ENCODE data around the gene IFNA16.
"Not testable (repeated sequence)": the region's sequence is repeated elsewhere in the genome, so short reads cannot be mapped to it uniquely, and the experiment has no call there.

Gene IFNA16

DNA sequence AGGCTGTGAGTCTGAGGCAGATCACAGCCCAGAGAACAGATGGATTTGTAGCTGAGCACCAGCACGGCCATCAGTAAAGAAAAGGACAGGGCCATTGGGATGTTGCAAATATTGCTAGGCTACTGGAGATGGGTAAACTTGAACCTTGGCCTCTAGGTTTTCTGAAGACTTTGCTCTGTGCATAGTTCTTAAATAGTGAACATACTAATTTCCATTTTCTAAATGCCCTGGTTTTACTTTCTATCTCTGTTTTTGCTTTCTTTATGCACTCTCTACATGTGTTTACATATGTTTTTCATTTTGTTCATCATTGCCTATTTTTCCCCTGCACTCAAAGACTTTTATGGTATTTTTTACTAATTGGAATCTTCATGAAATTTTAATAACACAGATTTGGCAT lies at the start of gene IFNA16:
Gene IFNA16, minus strand, starts transcription at position 101 of the 400 bp plus-strand sequence. Its CDS starts 6 bp downstream, at position 95.
- not testable (repeated sequence) for DNase-seq (ENCODE audit: low read depth)

DNA sequence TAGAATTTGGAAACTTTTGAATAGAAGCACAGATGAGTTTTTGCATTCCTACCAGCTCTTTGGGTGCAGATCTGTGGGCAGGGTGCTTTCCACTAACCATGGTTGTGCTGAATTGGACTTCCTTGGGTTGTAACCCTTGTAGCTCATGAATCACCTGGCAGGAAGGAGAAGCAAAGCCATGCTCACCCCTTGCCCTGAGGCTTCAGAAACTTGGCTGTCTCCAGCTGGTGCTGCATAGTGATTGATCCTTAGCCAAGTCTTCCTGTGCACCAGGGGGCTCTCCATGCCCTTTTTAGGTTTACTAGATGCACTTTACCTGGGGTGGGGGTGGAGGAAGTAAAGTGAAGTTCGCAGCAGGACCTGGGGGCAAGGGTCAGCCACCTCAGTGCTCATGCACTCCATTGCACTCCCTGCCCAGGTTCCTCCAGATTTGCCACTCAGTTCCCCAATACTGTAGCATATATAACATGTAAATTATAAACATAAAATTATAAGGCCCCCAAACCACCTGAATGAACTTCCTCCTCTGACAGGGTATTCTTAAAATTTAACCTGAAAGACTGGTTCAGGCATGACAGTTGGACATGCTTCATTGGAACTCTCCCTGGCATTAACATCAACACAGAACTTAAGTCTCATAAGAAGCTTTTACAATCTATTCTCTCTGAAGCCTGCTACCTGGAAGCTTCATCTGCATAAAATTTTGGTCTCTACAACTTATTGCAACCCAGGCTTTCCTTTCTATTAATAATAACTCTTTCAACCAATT lies 48.5 kb upstream of the IFNA16 start:
- no peak for DNase-seq (ENCODE audit: low read depth)

DNA sequence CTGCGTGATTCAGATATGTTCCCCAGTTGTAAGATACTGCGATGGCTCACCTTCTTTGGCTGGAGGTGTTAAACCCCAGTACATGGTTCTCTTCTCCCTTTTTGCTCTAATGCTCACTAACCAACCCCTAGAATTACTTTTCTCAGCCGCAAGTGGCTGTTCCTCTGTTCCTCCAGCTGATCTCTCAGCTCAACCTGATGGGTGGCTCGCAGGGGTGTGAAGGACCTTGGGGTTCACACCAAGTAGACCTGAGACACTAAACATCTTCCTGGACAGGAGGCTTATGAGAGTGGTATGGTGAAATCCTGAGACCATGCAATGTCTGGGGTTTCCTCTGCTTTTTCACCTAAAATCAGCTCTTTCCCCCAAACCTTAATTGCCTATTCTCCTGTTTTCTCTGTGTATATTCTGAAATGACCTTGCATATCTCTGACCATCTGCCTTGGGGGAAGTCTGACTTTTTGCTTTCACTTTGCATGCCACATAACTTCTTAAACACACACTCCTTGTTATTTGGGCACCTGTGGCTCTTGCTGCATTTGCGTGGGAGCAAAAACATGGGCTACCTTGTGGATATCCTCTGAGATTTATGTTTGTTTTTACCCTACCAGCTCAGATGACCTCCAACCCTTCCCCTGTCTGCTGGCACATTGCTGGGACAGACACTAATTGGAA lies 38.6 kb upstream of the IFNA16 start:
- DNase-seq (ENCODE audit: low read depth), result no peak

DNA sequence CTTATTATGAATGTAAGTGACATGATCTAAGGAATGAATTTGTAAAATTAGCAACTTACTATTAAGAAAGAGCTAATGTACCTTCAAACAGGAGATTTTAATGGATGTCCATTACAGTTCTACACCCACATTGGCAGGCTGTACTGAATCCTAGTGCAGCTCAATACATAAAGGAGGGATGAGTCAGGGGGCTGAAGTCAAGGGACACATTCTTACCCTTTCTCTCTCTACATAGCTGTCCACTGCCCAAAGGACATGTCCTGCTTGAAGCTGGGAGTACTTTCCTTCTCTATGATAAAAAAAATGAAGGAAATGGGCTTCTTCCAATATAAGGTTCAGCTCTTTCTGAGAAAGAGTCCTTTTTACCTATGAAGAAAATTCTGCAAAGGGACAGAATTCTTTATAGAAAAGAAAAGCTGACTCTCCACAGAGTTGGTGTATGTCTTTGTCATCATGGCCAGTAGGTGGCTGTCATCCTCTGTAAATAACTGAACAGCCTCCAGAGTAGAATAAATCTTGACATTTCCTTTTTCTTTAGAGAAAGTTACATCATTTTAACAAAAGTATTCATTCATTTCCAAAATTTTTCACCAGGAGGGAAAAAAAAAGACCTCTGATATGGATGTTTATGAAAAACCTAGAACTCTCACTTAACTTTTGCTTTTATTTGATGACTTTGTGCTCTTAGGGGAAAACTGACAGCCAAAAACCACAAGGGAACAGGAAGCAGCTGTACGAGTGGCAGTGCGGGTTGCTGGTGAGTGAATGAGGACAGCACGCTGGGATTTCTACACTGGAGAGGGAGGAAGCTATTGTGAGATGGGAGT lies 35.8 kb upstream of the IFNA16 start:
- DNase-seq (ENCODE audit: low read depth), result peak; percentile 41

DNA sequence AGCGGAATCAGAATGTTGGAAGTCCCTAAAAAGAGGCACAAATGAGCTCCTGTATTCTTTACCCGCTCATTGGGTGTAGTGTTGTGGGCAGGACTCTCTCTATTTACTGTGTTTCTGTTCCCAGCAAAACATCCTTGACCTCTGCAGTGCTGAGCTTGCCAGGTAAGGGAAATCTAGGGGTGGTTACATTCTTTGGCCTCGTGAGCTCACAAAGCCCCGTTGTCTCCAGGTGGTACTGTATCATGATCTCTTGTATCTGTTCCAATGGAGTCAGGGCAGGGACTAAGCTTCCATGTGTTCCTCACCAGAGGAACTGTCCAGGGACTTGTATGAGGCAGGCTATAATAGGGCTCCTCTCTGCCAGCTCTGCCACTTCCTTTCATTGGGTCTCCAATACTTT lies 34.5 kb upstream of the IFNA16 start:
- DNase-seq (ENCODE audit: low read depth), result no peak

- DNase-seq (ENCODE audit: low read depth), result no peak
These were observed 34.1 kb upstream of the IFNA16 start for GRCh38 chr9:21251190-21251589.

DNA sequence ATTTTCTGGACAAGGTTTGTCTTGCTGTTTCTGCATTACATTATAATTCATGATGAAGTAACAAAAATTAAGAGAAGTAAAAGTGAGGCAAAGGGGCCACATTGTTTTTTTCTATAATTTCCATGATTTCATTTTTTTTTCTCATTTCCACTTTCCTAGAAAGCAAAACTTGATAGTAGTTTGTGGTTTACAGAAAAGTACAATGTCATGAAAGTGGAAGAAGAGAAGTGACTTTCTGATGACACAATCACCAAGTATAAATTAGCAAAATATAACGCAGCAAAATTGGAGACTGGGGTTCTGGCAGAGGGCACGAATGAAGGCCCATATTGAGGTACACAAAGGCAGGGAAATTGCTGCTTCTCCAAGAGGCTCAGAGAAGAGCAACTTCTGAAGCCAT lies 27.7 kb upstream of the IFNA16 start:
- DNase-seq (ENCODE audit: low read depth), result no peak

- no peak for DNase-seq (ENCODE audit: low read depth)
These were observed 22.8 kb upstream of the IFNA16 start, which contains the start of gene IFNA14 for GRCh38 chr9:21239911-21240310. TSS of gene IFNA14 (minus strand) at chr9:21240005. CDS start at chr9:21239935, 70 bp downstream.

GRCh38 chr9:21236360-21236714 lies 19.2 kb upstream of the IFNA16 start:
- not testable (repeated sequence) for DNase-seq (ENCODE audit: low read depth)

DNA sequence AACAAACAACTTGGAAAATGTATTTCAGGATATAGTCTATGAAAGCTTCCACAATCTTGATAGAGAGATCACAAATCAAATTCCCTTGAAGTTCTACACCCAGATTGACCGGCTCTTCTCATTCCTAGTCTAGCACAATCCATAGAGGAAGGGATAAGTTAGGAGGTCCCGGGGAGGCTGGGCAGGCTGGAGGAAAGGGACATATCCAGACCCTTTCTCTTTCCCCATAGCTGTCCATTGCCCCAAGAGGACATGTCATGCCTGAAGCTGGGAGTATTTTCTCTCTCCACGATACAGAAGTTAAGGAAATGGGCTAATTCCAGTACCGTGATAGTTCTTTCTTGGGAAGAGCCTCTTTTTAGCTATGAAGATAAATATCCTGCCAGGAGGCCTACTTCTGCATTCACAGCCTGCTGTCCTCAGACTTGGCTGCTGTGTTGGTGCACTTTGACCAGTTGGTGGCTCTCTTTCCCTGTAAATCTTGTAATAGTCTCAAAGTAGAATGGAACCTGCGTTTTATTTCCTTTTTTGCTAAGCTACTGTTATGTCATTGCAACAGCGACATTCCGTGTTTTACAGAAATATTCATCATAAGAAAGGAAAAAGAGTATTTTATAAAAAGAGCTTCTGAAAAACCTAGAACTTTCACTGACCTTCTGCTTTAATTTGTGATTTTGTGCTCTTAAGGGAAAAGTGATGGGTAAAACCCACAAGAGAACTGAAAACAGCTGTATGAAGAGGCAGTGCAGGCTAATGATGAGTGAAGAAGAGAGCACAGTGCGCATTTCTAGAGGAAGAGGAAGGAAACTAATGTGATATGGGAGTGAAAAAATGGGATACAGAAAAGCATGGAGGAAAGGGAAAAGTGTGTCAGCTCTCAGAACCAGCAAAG lies 18.6 kb upstream of the IFNA16 start:
- peak; percentile 42 for DNase-seq (ENCODE audit: low read depth)

GRCh38 chr9:21234153-21234687 lies 17.1 kb upstream of the IFNA16 start:
- DNase-seq (ENCODE audit: low read depth), result no peak

- no peak for DNase-seq (ENCODE audit: low read depth)
These were observed 16.1 kb upstream of the IFNA16 start for GRCh38 chr9:21233258-21233657.

GRCh38 chr9:21228122-21228521 lies 11.0 kb upstream of the IFNA16 start, which contains the start of gene IFNA17:
TSS of gene IFNA17 (minus strand) at chr9:21228222. CDS start at chr9:21228173, 49 bp downstream.
- DNase-seq (ENCODE audit: low read depth), result no peak

- DNase-seq (ENCODE audit: low read depth), result peak; percentile 5
These were observed 3.4 kb downstream of the IFNA16 start for GRCh38 chr9:21213411-21214326.

DNA sequence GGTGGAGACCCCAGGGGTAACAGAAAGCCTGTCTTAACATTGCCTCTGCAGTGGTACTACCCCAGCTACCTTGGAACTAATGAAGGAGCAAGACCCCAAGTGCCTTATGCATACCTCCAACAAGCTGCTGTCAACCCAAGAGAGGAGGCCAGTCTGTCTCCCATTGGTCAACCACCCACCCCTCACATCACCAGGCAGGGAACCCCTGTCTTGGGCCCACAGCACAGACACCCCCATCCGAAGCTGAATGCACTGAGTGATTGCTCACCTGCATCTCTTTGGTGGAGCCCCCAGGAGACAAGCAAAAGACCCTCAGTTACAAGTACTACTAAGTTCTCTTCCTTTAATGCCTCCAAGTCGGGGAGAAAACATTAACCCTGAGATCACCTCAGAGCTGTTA lies 5.0 kb downstream of the IFNA16 start:
- not testable (repeated sequence) for DNase-seq (ENCODE audit: low read depth)

GRCh38 chr9:21210782-21211181 lies 6.3 kb downstream of the IFNA16 start:
- not testable (repeated sequence) for DNase-seq (ENCODE audit: low read depth)

GRCh38 chr9:21210311-21210710 lies 6.8 kb downstream of the IFNA16 start:
- no peak for DNase-seq (ENCODE audit: low read depth)

DNA sequence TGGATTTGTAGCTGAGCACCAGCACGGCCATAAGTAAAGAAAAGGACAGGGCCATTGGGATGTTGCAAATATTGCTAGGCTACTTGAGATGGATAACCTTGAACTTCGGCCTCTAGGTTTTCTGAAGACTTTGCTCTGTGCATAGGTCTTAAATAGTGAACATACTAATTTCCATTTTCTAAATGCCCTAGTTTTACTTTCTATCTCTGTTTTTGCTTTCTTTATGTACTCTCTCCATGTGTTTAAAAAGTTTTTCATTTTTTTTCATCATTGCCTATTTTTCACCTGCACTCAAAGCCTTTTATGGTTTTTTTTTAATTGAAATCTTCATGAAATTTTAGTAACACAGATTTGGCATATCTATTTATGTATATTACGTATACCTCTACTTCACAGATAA lies 10.1 kb downstream of the IFNA16 start, which contains the start of gene IFNA10:
Gene IFNA10, minus strand, starts transcription at position 101 of the 400 bp plus-strand sequence. Its CDS starts 46 bp downstream, at position 55.
- not testable (repeated sequence) for DNase-seq (ENCODE audit: low read depth)

DNA sequence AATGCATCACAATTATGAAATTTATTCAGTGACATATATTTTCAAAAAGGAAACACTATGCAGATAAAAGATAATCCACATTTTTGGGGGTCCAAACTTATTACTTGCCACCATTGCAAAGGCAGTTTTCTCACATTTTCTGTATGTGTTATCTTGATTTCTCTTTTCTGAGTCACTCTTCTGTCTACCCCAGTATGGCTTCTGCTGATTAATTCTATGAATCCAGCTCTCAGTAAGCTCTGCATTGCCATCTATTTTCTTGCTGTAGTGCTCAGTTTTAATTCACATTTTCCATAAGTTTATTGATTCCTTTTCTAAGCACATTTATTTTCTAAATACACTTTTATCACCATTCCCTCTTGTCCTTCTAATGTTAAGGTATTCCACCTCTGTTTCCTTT lies 11.9 kb downstream of the IFNA16 start:
- no peak for DNase-seq (ENCODE audit: low read depth)

DNA sequence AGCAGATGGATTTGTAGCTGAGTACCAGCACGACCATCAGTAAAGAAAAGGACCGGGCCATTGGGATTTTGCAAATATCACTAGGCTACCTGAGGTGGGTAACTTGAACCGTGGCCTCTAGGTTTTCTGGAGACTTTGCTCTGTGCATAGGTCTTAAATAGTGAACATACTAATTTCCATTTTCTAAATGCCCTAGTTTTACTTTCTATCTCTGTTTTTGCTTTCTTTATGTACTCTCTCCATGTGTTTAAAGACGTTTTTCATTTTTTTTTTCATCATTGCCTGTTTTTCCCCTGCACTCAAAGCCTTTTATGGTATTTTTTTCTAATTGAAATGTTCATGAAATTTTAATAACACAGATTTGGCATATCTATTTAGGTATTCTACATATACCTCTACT lies 15.0 kb downstream of the IFNA16 start, which contains the start of gene IFNA7:
Gene IFNA7, minus strand, starts transcription at position 101 of the 400 bp plus-strand sequence. Its CDS starts 40 bp downstream, at position 61.
- DNase-seq (ENCODE audit: low read depth), result not testable (repeated sequence)
